K562 treated with DMSO at 1 percent for 48 hours (cell line): Measurements from ENCODE around the gene TAF1B. TPM values are rescaled to one million over a fixed set of nuclear protein-coding genes. Genes with fewer than 3 reads are reported as not detected.

Experiments
- total RNA-seq: library from RNA; unstranded; fragments of 300-600 nt; gene quantifications from 2 replicates; pipeline ENCODE4 v1.2.3, GENCODE V29; 2022; ENCODE audit warnings: low replicate concordance; ENCODE audit errors: extremely low read depth

TAF1B gene
- not detected in 2 replicates for total RNA-seq

DNA sequence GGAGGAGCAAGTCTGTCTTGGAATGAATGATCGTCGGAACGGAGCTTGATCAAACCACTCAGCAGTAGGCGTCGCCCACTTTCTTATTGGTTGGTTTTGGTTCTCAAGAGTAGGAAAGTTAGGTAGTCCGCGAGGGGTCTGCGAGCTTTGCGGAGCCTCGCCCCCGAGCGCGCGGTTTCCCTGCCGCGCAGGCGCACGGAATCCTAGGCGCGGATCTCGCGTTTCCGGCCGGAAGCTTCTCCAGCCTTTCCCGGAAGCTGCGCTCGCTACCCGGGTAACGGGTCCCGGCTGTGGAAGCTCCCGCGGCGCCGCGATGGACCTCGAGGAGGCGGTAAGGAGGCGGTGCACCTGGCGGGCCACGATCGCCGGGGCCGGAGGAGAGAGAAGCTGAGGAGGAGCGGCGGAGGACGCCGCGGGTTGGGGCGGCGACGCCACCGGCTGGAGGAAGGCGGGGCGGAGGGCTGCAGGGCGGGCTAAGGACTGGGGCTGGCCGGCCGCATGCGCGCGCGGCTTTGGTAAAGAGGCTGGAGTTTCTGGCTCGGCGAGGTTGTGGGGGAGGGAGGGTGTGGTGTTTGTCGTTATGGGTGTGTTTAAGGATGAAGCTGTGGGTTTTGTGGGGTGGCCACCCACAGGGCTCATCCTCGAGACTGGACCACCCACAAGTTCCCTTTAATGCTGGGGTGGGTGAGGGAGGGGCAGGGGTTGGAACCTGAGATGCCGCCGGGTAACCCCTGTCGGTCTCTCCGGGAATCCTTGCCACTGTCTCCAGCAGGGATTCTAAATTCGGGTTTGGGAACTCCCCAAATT lies at the start of gene TAF1B:
TAF1B (plus strand) TSS at position 246 of the 807 bp plus-strand sequence; CDS start at position 314, 68 bp downstream.

GRCh38 chr2:9951522-9952285 lies 108.4 kb downstream of the TAF1B start, which contains the start of gene GRHL1:
GRHL1 (plus strand) TSS chr2:9951693; CDS start chr2:9951834, 141 bp downstream.

Other genes with a start within 250 kb of the TAF1B start
- not detected in 2 replicates for gene YWHAQ, start 212.5 kb upstream of the TAF1B start, total RNA-seq
- gene GRHL1, start 108.2 kb downstream of the TAF1B start, total RNA-seq = not detected in 2 replicates
- gene KLF11, start 200.1 kb downstream of the TAF1B start, total RNA-seq = not detected in 2 replicates
- not detected in 2 replicates for gene CYS1, start 236.9 kb downstream of the TAF1B start, total RNA-seq